ENCODE data around the gene GLDN. TPM values are rescaled to one million over a fixed set of nuclear protein-coding genes. Genes with fewer than 3 reads are reported as not detected.

Gene GLDN
- total RNA-seq, 4 donors from 2014 or later = 25.1 to 51.7 (median 30.7) TPM

DNA sequence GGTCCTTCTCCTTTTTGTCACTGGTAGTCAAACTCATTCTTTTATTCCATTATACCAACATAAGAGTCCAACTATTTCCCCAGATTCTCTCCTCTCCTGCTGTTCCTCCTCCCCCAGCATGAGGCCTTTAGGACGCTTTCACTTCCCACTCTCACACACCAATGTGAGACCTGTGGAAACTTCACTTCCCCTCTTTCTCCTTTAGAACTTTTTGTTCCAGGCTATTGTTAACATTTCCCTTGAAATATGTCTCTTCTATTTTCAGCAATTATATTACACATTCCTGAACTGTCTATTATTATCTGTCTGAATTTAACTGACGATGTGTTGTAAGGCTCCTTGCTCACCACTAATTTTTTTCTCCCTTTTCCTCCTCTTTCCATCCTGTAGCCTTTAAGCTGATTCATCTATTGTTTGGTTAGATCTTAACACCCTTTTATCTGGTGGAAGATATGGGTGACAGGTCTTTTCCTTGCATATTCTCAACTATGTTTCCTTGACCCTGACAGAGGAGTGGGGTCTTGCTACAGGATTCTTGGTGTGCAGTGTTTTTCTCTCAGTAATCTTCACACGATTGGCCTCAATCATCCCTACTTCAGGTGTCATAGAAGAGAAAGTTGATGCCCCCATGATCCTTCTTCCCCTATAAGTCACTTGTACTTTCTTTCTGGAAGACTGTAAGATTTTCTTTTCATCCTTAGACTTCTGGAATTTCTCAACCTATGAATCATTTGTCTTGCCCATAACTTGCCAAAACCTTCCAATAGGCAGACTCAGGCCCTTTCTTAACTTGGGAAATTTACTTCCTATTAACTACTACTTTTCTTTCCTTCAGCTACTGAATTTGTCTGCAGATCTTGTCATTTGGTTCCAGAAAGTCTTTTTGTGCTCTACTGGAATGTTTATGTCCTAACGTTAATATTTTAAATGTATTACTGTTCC lies 9.0 kb upstream of the GLDN start:
- no peak for ATAC-seq (ENCODE audit: low FRiP score)
- TF ChIP-seq CTCF (IDR thresholded peaks at IDR 0.05) = no peak

GRCh38 chr15:51333571-51333970 lies 7.9 kb upstream of the GLDN start:
- no peak for DNase-seq (ENCODE audit: low spot score)
- no peak for TF ChIP-seq CTCF (IDR thresholded peaks at IDR 0.05)
- no peak for ATAC-seq (ENCODE audit: low FRiP score)

More for the DNA sequence above, 9.0 kb upstream of the GLDN start:
- DNase-seq (ENCODE audit: low spot score) = no peak

DNA sequence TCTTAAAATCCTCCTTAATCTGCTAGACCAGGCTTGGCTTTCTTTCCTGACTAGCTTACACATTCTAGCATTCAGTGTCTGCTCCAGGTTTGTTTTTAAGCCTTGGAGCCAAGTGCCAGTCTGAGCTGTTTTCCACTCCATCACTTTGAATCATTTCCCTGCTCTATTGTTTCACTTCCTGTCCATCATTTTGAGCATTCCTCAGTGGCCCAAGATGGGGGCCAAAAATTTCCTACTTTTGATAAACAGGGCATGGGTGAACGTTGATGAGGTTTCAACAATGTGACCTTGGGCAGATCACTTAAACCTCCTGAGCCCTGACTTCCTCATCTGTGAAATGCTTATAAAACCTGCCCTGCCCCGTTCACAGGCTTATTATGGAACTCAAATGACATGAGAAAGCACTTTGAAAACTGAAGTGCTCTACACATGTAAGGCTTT lies 7.4 kb upstream of the GLDN start:
- DNase-seq (ENCODE audit: low spot score) (no peak), ATAC-seq (ENCODE audit: low FRiP score) (no peak)
- TF ChIP-seq CTCF (IDR thresholded peaks at IDR 0.05) = no peak

- ATAC-seq (ENCODE audit: low FRiP score) = no peak
- no peak for DNase-seq (ENCODE audit: low spot score)
- TF ChIP-seq CTCF (IDR thresholded peaks at IDR 0.05) = no peak
Measured at GRCh38 chr15:51335087-51335486, 6.4 kb upstream of the GLDN start.

GRCh38 chr15:51335538-51336410 lies 5.7 kb upstream of the GLDN start:
- no peak for ATAC-seq (ENCODE audit: low FRiP score)
- TF ChIP-seq CTCF (IDR thresholded peaks at IDR 0.05) = no peak
- DNase-seq (ENCODE audit: low spot score) = no peak

DNA sequence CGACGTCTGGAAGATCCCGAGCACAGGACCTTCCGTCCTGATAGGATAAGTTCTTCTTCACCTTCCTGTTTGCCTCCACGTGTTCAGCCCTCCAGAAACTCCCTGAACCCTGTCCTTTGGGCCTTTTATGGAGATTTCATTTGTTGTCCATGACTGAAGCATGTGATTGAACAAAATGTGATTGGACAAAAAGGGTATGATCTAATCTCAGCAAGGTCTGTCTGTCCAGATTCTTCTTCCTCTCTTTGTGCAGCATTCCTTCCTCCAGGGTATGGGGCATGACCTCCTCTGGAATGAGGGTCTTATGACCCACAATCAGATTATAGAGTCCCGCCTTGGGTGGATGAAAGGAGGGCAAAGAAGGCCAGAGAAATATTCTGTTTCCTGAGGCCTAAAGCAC lies 3.0 kb upstream of the GLDN start, which contains the start of gene CYP19A1:
TSS of gene CYP19A1 (minus strand) at position 101 of the 400 bp plus-strand sequence. CDS start 95,684 bp downstream, outside the sequence.
- no peak for ATAC-seq (ENCODE audit: low FRiP score)
- DNase-seq (ENCODE audit: low spot score) = no peak
- no peak for TF ChIP-seq CTCF (IDR thresholded peaks at IDR 0.05)

Measured in omental fat pad (tissue), 4 donors.